GM23338 (cell line): Measurements from ENCODE around the gene PDGFRB. TPM values are rescaled to one million over a fixed set of nuclear protein-coding genes. Genes with fewer than 3 reads are reported as not detected.

Experiments
- ATAC-seq: fragments of 200-7000 bp; cut with Tn5 transposase; 3 replicates; pipeline ENCODE4 v1.9.1; 2020
- DNase-seq: peaks from one replicate; pipeline ENCODE4 v3.0.0-alpha.2; 2015; ENCODE audit warnings: low spot score
- H2AFZ ChIP-seq: fragments of 200-600 bp; sonication (generic); 2 replicates; pipeline ENCODE4 v1.8.0; 2016; ENCODE audit warnings: antibody characterized with exemption, mild to moderate bottlenecking, moderate library complexity
- H3F3A ChIP-seq: fragments of 200-600 bp; sonication (generic); replicated peaks from 2 replicates; pipeline ENCODE4 v1.8.0; 2017; ENCODE audit warnings: antibody characterized with exemption, mixed run types, low read depth
- H3K27ac ChIP-seq: fragments of 200-600 bp; sonication (generic); 2 replicates; pipeline ENCODE4 v1.6.1; 2016; ENCODE audit warnings: low read depth
- H3K27me3 ChIP-seq: fragments of 200-600 bp; sonication (generic); 2 replicates; pipeline ENCODE4 v1.8.0; 2016; ENCODE audit warnings: mild to moderate bottlenecking, mixed run types, moderate library complexity; ENCODE audit not compliant: insufficient read depth
- H3K36me3 ChIP-seq: fragments of 200-600 bp; sonication (generic); 2 replicates; pipeline ENCODE4 v1.8.0; 2016; ENCODE audit warnings: mild to moderate bottlenecking; ENCODE audit not compliant: insufficient read depth
- H3K4me1 ChIP-seq: fragments of 200-600 bp; sonication (generic); 2 replicates; pipeline ENCODE4 v1.8.0; 2016; ENCODE audit warnings: mild to moderate bottlenecking, moderate library complexity; ENCODE audit not compliant: insufficient read depth
- H3K4me2 ChIP-seq: fragments of 200-600 bp; sonication (generic); 2 replicates; pipeline ENCODE4 v1.7.1; 2017; ENCODE audit warnings: mixed run types
- H3K4me3 ChIP-seq: fragments of 200-600 bp; sonication (generic); 2 replicates; pipeline ENCODE4 v1.6.1; 2016; ENCODE audit warnings: mixed run types
- H3K79me2 ChIP-seq: fragments of 200-600 bp; sonication (generic); replicated peaks from 2 replicates; pipeline ENCODE4 v1.8.0; 2017; ENCODE audit warnings: mild to moderate bottlenecking; ENCODE audit not compliant: insufficient read depth
- H3K9me2 ChIP-seq: fragments of 200-600 bp; sonication (generic); 2 replicates; pipeline ENCODE4 v1.8.0; 2017; ENCODE audit not compliant: insufficient read depth
- H4K20me1 ChIP-seq: fragments of 200-600 bp; sonication (generic); replicated peaks from 2 replicates; pipeline ENCODE4 v1.8.0; 2017; ENCODE audit warnings: mild to moderate bottlenecking; ENCODE audit not compliant: insufficient read depth
- H3K27ac Mint-ChIP-seq: 2 replicates; pipeline ENCODE4 v1.8.0; 2020; ENCODE audit warnings: inconsistent platforms, mild to moderate bottlenecking, moderate library complexity, mixed read lengths
- H3K27me3 Mint-ChIP-seq: 3 replicates; pipeline ENCODE4 v1.8.0; 2022; ENCODE audit warnings: low read depth, mild to moderate bottlenecking, moderate library complexity, mixed read lengths, inconsistent platforms; ENCODE audit not compliant: insufficient read depth, poor library complexity
- H3K36me3 Mint-ChIP-seq: 3 replicates; pipeline ENCODE4 v1.8.0; 2021; ENCODE audit warnings: low read depth, mild to moderate bottlenecking, inconsistent platforms, moderate library complexity, mixed read lengths
- H3K4me1 Mint-ChIP-seq: 3 replicates; pipeline ENCODE4 v1.8.0; 2020; ENCODE audit warnings: mild to moderate bottlenecking, inconsistent platforms, mixed read lengths
- H3K4me3 Mint-ChIP-seq: 3 replicates; pipeline ENCODE4 v1.8.0; 2021; ENCODE audit warnings: moderate library complexity, mild to moderate bottlenecking, inconsistent platforms, mixed read lengths
- H3K9me3 Mint-ChIP-seq: 3 replicates; pipeline ENCODE4 v1.8.0; 2020; ENCODE audit warnings: moderate library complexity, mild to moderate bottlenecking, inconsistent platforms, mixed read lengths
- CREB1 ChIP-seq: fragments of 250-450 bp; sonication (Bioruptor Pico); IDR thresholded peaks from 2 replicates; pipeline ENCODE4 v1.5.0; 2020; ENCODE audit warnings: low read depth, mild to moderate bottlenecking, moderate library complexity
- CTCF ChIP-seq, 2 experiments: fragments of 200-600 bp in 1 of 2; sonication (generic) in 1 of 2; conservative IDR thresholded peaks; 2 replicates each; pipeline versions ENCODE4 v1.5.1 to v1.6.1; 2016 to 2017; ENCODE audit warnings: antibody characterized with exemption in 2 of 2, low read depth in 2 of 2, mild to moderate bottlenecking in 2 of 2, moderate library complexity in 1 of 2
- EZH2phosphoT487 ChIP-seq: fragments of 200-600 bp; sonication (generic); IDR thresholded peaks from one replicate; pipeline ENCODE4 v1.8.1; 2018; ENCODE audit warnings: antibody characterized with exemption; ENCODE audit not compliant: unreplicated experiment
- NANOG ChIP-seq: IDR thresholded peaks from 2 replicates; pipeline ENCODE4 v1.6.1; 2016; ENCODE audit warnings: antibody characterized with exemption, borderline replicate concordance
- POLR2AphosphoS5 ChIP-seq: IDR thresholded peaks from 2 replicates; pipeline ENCODE4 v1.6.1; 2016; ENCODE audit warnings: antibody characterized with exemption, low read depth
- STAT1 ChIP-seq: IDR thresholded peaks from one replicate; pipeline ENCODE4 v1.6.1; 2016; ENCODE audit warnings: antibody characterized with exemption; ENCODE audit not compliant: unreplicated experiment
- ZNF462 ChIP-seq: fragments of 250-450 bp; sonication (Bioruptor Pico); IDR thresholded peaks from 2 replicates; pipeline ENCODE4 v1.5.0; 2020; ENCODE audit warnings: mild to moderate bottlenecking, moderate library complexity
- polyA plus RNA-seq: library from polyadenylated mRNA; unstranded; fragments of >200 nt; fragmentation: Nextera tagmentation; extraction: Ambion mirVana; gene quantifications from 2 replicates; pipeline ENCODE4 v1.2.1, GENCODE V29; 2016
- total RNA-seq: library from RNA; depleted of rRNA; stranded (reverse); fragments of >200 nt; shearing (Covaris generic); gene quantifications from 2 replicates; pipeline ENCODE4 v1.2.3, GENCODE V29; 2014

PDGFRB gene
- total and polyA plus RNA-seq, 2 experiments from 2014 or later: 4.5 to 11.3 TPM

- TF ChIP-seq EZH2phosphoT487: no peak
- TF ChIP-seq POLR2AphosphoS5: no peak
- no peak for TF ChIP-seq CREB1 (CRISPR knock-in tag)
- TF ChIP-seq STAT1: no peak
- TF ChIP-seq NANOG: no peak
- no peak for TF ChIP-seq CTCF (conservative IDR thresholded peaks at IDR 0.05; ENCODE audit: low read depth in 2 of 2)
- TF ChIP-seq ZNF462: no peak
- H3K27ac ChIP-seq: no peak overlapping the region
- peaks cover 6% of the 10 kb centered on the region; the same call in 1 of the 2 replicates for H3K27me3 ChIP-seq
- no peak for ATAC-seq
- H3K4me3 Mint-ChIP-seq: no peak overlapping the region
- no peaks in the 10 kb centered on the region for H4K20me1 ChIP-seq
- H3F3A ChIP-seq: no peaks in the 10 kb centered on the region
- H3K27ac Mint-ChIP-seq: no peak overlapping the region
- no peak overlapping the region for H3K4me3 ChIP-seq
- H3K36me3 ChIP-seq: no peaks in the 10 kb centered on the region
- H3K36me3 Mint-ChIP-seq: no peaks in the 10 kb centered on the region
- H3K4me1 Mint-ChIP-seq: no peaks in the 10 kb centered on the region; the same call in 2 of the 3 replicates
- H3K4me1 ChIP-seq: no peaks in the 10 kb centered on the region
- H3K79me2 ChIP-seq: no peaks in the 10 kb centered on the region
- no peaks in the 10 kb centered on the region for H3K9me2 ChIP-seq
- H3K4me2 ChIP-seq: no peak overlapping the region
- DNase-seq: no peak
- H3K27me3 Mint-ChIP-seq: peaks cover 17% of the 10 kb centered on the region
- H2AFZ ChIP-seq: no peak overlapping the region
- no peaks in the 10 kb centered on the region for H3K9me3 Mint-ChIP-seq
Observed at GRCh38 chr5:150196986-150197385, 41.3 kb upstream of the PDGFRB start.
